PFSK-1 (cell line): ENCODE results near the gene USP51. TPM values are rescaled to one million over a fixed set of nuclear protein-coding genes. Genes with fewer than 3 reads are reported as not detected.

Source experiments
- FOXP2 ChIP-seq: optimal IDR thresholded peaks from 2 replicates; pipeline ENCODE3; 2011; ENCODE audit warnings: borderline replicate concordance, control low read depth, inconsistent platforms; ENCODE audit not compliant: insufficient read depth; ENCODE audit errors: extremely low read length, extremely low read depth
- POLR2AphosphoS5 ChIP-seq: IDR thresholded peaks from 2 replicates; pipeline ENCODE4 v1.6.1; 2012; ENCODE audit warnings: low read depth, mild to moderate bottlenecking, control low read depth, low read length, moderate library complexity
- REST ChIP-seq, 2 experiments: IDR thresholded peaks; 2 replicates each; pipeline versions ENCODE4 v1.6.1 to v1.8.0; 2011 to 2012; ENCODE audit warnings: low read depth in 2 of 2, low read length in 2 of 2, control low read depth in 1 of 2, inconsistent platforms in 1 of 2, mild to moderate bottlenecking in 1 of 2, moderate library complexity in 1 of 2; ENCODE audit not compliant: insufficient read depth in 1 of 2
- SIN3A ChIP-seq: IDR thresholded peaks from 2 replicates; pipeline ENCODE4 v1.6.1; 2012; ENCODE audit warnings: mild to moderate bottlenecking, low read length, moderate library complexity, borderline replicate concordance; ENCODE audit not compliant: insufficient read depth
- TAF1 ChIP-seq: IDR thresholded peaks from 2 replicates; pipeline ENCODE4 v1.6.1; 2012; ENCODE audit warnings: low read length, control low read depth, borderline replicate concordance; ENCODE audit not compliant: insufficient read depth
- polyA plus RNA-seq: library from polyadenylated mRNA; unstranded; fragments of >200 nt; gene quantifications from one replicate; pipeline ENCODE4 v1.2.1, GENCODE V29; 2012; ENCODE audit warnings: low read depth, missing spikeins; ENCODE audit not compliant: insufficient read length

Gene USP51
- polyA plus RNA-seq = not detected

GRCh38 chrX:55489314-55490009 is at the start of gene USP51:
USP51 (minus strand) TSS chrX:55489848; CDS start chrX:55488939, 909 bp downstream.
- TF ChIP-seq POLR2AphosphoS5 (no peak), SIN3A (no peak), TAF1 (no peak), FOXP2 (no peak), REST (IDR thresholded peaks at IDR 0.05; ENCODE audit: insufficient read depth in 1 of 2, low read depth in 2 of 2, low read length in 2 of 2) (no peak)

- TF ChIP-seq FOXP2 = no peak
- TF ChIP-seq TAF1 = no peak
- no peak for TF ChIP-seq POLR2AphosphoS5
- TF ChIP-seq SIN3A = no peak
- TF ChIP-seq REST (IDR thresholded peaks at IDR 0.05; ENCODE audit: insufficient read depth in 1 of 2, low read depth in 2 of 2, low read length in 2 of 2) = no peak
Observed at GRCh38 chrX:55524487-55524886, 34.8 kb upstream of the USP51 start.

GRCh38 chrX:55523356-55523755 is 33.7 kb upstream of the USP51 start:
- no peak for TF ChIP-seq POLR2AphosphoS5
- no peak for TF ChIP-seq FOXP2
- TF ChIP-seq SIN3A = no peak
- no peak for TF ChIP-seq REST (IDR thresholded peaks at IDR 0.05; ENCODE audit: insufficient read depth in 1 of 2, low read depth in 2 of 2, low read length in 2 of 2)
- no peak for TF ChIP-seq TAF1

- no peak for TF ChIP-seq REST (IDR thresholded peaks at IDR 0.05; ENCODE audit: insufficient read depth in 1 of 2, low read depth in 2 of 2, low read length in 2 of 2)
- TF ChIP-seq TAF1 = no peak
- no peak for TF ChIP-seq POLR2AphosphoS5
- no peak for TF ChIP-seq SIN3A
- no peak for TF ChIP-seq FOXP2
Observed at GRCh38 chrX:55522596-55523276, 33.1 kb upstream of the USP51 start.
